Astrocyte of the cerebellum (primary cell): ENCODE results near the gene MAGI1.
"Not testable (repeated sequence)": the region's sequence is repeated elsewhere in the genome, so short reads cannot be mapped to it uniquely, and the experiment has no call there.

ENCODE experiments used
- DNase-seq: peaks from one replicate; pipeline ENCODE4 v3.0.0-alpha.2; 2011; ENCODE audit warnings: low read depth
- H3K4me3 ChIP-seq: 2 replicates; pipeline ENCODE4 v1.5.1; 2011; ENCODE audit warnings: mild to moderate bottlenecking, low read depth, low read length, moderate library complexity
- CTCF ChIP-seq: IDR thresholded peaks from 2 replicates; pipeline ENCODE4 v1.5.1; 2012; ENCODE audit warnings: low read length, low read depth, moderate library complexity, mild to moderate bottlenecking; ENCODE audit errors: missing control alignments
- in situ Hi-C: cut with HindIII; loops from 2 replicates; pipeline ENCODE4 v1.10.0; 2017; ENCODE audit warnings: low sequenced_read_pairs

Gene MAGI1

GRCh38 chr3:65615329-65615728 lies 423.4 kb downstream of the MAGI1 start:
- no peak overlapping the region for H3K4me3 ChIP-seq
- in situ Hi-C loops, result no loop called here
- DNase-seq, result no peak
- TF ChIP-seq CTCF, result no peak

- DNase-seq, result no peak
- TF ChIP-seq CTCF, result no peak
- H3K4me3 ChIP-seq, result no peak overlapping the region
- in situ Hi-C loops, result no loop called here
Observed at GRCh38 chr3:65614585-65614984, 424.1 kb downstream of the MAGI1 start.

GRCh38 chr3:65607965-65608460 lies 430.7 kb downstream of the MAGI1 start:
- H3K4me3 ChIP-seq, DNase-seq, in situ Hi-C loops: not testable (repeated sequence)

- in situ Hi-C loops, result no loop called here
- no peak for DNase-seq
- H3K4me3 ChIP-seq, result no peak overlapping the region
- no peak for TF ChIP-seq CTCF
Observed at GRCh38 chr3:65607101-65607500, 431.6 kb downstream of the MAGI1 start.

- in situ Hi-C loops, result no loop called here
- H3K4me3 ChIP-seq, result no peak overlapping the region
- no peak for DNase-seq
- TF ChIP-seq CTCF, result no peak
Observed at GRCh38 chr3:65605876-65606432, 432.8 kb downstream of the MAGI1 start.

- TF ChIP-seq CTCF, result no peak
- H3K4me3 ChIP-seq, result no peak overlapping the region
- in situ Hi-C loops, result no loop called here
- peak; percentile 82 for DNase-seq
Observed at GRCh38 chr3:65604863-65605526, 433.7 kb downstream of the MAGI1 start.

- H3K4me3 ChIP-seq, result no peak overlapping the region
- DNase-seq, result no peak
- in situ Hi-C loops, result no loop called here
- TF ChIP-seq CTCF, result no peak
Observed at GRCh38 chr3:65603631-65604030, 435.1 kb downstream of the MAGI1 start.
